DOHH2 (cell line): ENCODE measurements around the gene GTPBP4.

Experiments used
- EZH2phosphoT487 ChIP-seq: fragments of 200-600 bp; sonication (generic); IDR thresholded peaks from 2 replicates; pipeline ENCODE4 v1.6.1; 2017; ENCODE audit warnings: borderline replicate concordance, mild to moderate bottlenecking, antibody characterized with exemption, low read length, moderate library complexity, mixed read lengths
- TF ChIP-seq, protein P1 (sequence below): fragments of 200-600 bp; sonication (generic); IDR thresholded peaks from one replicate; pipeline ENCODE4 v1.5.1; 2014; ENCODE audit warnings: antibody characterized with exemption, mild to moderate bottlenecking, low read depth, low read length; ENCODE audit not compliant: poor library complexity, severe bottlenecking

- TF ChIP-seq, protein P1, sequence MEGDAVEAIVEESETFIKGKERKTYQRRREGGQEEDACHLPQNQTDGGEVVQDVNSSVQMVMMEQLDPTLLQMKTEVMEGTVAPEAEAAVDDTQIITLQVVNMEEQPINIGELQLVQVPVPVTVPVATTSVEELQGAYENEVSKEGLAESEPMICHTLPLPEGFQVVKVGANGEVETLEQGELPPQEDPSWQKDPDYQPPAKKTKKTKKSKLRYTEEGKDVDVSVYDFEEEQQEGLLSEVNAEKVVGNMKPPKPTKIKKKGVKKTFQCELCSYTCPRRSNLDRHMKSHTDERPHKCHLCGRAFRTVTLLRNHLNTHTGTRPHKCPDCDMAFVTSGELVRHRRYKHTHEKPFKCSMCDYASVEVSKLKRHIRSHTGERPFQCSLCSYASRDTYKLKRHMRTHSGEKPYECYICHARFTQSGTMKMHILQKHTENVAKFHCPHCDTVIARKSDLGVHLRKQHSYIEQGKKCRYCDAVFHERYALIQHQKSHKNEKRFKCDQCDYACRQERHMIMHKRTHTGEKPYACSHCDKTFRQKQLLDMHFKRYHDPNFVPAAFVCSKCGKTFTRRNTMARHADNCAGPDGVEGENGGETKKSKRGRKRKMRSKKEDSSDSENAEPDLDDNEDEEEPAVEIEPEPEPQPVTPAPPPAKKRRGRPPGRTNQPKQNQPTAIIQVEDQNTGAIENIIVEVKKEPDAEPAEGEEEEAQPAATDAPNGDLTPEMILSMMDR = no peak
- TF ChIP-seq EZH2phosphoT487 = no peak
These were observed 37.4 kb downstream of the GTPBP4 start, which contains the start of gene IDI2 for GRCh38 chr10:1025683-1026082.
